Bronchial epithelial cell (primary cell): Measurements from ENCODE around the gene CBFA2T3. TPM values are rescaled to one million over a fixed set of nuclear protein-coding genes. Genes with fewer than 3 reads are reported as not detected.
"Not testable (repeated sequence)": the region's sequence is repeated elsewhere in the genome, so short reads cannot be mapped to it uniquely, and the experiment has no call there.

Experiments
- DNase-seq: peaks from one replicate; pipeline ENCODE4 v3.0.0-alpha.2; 2010; ENCODE audit warnings: low read depth
- FAIRE-seq: peaks from 2 replicates; lab custom pipeline; 2011; peaks lifted over from hg19 to GRCh38; lab: Jason Lieb, UNC
- H3K27me3 ChIP-seq: 2 replicates; pipeline ENCODE4 v1.5.1; 2011; ENCODE audit warnings: low read length; ENCODE audit not compliant: control insufficient read depth, insufficient read depth
- H3K36me3 ChIP-seq: 2 replicates; pipeline ENCODE4 v1.5.1; 2011; ENCODE audit warnings: low read length; ENCODE audit not compliant: control insufficient read depth, insufficient read depth
- H3K4me3 ChIP-seq: 2 replicates; pipeline ENCODE4 v1.5.1; 2011; ENCODE audit warnings: mild to moderate bottlenecking, low read depth, low read length, control low read depth
- total RNA-seq: library from RNA; depleted of rRNA; stranded (reverse); fragments of >200 nt; gene quantifications from 2 replicates; pipeline ENCODE4 v1.2.1, GENCODE V29; 2014
- TF ChIP-seq, protein P1 (sequence below): IDR thresholded peaks from 2 replicates; pipeline ENCODE4 v1.5.1; 2011; ENCODE audit warnings: mild to moderate bottlenecking, moderate library complexity, low read length, control low read depth, inconsistent platforms; ENCODE audit not compliant: insufficient read depth, severe bottlenecking

Gene CBFA2T3
- total RNA-seq, 1 donor from 2014 or later, result 0.26 TPM

- H3K27me3 ChIP-seq, result no peaks in the 10 kb centered on the region
- no peaks in the 10 kb centered on the region for H3K36me3 ChIP-seq
- TF ChIP-seq, protein P1, sequence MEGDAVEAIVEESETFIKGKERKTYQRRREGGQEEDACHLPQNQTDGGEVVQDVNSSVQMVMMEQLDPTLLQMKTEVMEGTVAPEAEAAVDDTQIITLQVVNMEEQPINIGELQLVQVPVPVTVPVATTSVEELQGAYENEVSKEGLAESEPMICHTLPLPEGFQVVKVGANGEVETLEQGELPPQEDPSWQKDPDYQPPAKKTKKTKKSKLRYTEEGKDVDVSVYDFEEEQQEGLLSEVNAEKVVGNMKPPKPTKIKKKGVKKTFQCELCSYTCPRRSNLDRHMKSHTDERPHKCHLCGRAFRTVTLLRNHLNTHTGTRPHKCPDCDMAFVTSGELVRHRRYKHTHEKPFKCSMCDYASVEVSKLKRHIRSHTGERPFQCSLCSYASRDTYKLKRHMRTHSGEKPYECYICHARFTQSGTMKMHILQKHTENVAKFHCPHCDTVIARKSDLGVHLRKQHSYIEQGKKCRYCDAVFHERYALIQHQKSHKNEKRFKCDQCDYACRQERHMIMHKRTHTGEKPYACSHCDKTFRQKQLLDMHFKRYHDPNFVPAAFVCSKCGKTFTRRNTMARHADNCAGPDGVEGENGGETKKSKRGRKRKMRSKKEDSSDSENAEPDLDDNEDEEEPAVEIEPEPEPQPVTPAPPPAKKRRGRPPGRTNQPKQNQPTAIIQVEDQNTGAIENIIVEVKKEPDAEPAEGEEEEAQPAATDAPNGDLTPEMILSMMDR, result no peak
- H3K4me3 ChIP-seq, result no peak overlapping the region
- FAIRE-seq, result peak; percentile 75
- no peak for DNase-seq
These were observed 32.6 kb upstream of the CBFA2T3 start for GRCh38 chr16:89009343-89010209.

- DNase-seq, H3K27me3 ChIP-seq, H3K36me3 ChIP-seq, FAIRE-seq, H3K4me3 ChIP-seq: not testable (repeated sequence)
These were observed 31.8 kb upstream of the CBFA2T3 start for GRCh38 chr16:89008796-89009195.

DNA sequence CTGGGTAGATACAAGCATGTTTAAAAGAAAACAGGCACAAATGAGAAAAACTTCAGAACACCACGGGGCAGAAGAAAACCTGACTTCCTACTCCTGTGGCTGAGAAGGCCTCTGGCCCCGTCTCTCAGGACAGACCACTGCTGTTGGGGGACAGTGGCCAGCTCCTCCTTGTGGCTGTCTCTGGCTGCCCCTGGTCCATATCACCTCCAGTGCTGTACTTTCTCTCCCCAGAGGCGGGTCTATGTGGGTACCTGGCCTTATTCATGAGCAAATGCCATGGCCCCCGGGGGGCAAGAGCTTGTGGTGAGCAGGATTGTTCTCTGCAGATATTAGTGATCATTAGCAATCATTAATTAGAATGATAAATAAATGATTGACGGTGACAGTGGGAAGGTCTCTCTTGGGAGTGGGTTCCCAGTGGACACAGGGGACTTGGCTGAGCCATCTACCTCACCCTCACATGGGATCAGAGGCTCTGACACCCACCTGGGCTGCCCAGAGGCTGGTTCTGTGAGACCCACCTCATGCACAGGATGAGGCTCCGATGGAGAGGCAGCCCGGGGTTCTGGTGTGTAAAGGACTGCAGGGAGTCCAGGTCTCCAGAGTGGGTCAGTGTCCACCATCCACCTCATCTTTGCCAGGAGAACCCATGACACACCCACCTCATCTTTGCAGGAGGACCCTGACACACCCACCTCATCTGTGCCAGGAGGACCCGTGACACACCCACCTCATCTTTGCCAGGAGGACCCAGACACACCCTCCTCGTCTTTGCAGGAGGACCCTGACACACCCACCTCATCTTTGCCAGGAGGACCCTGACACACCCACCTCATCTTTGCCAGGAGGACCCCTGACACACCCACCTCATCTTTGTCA, 30.6 kb upstream of the CBFA2T3 start:
- TF ChIP-seq, protein P1, result no peak
- Histone ChIP-seq H3K27me3 (no peaks in the 10 kb centered on the region), H3K4me3 (no peak overlapping the region), H3K36me3 (no peaks in the 10 kb centered on the region)
- FAIRE-seq (no peak), DNase-seq (no peak)

GRCh38 chr16:89006036-89006752, 29.2 kb upstream of the CBFA2T3 start:
- DNase-seq, result no peak

GRCh38 chr16:89005201-89006035, 28.4 kb upstream of the CBFA2T3 start:
- FAIRE-seq (no peak), DNase-seq (no peak)
- no peaks in the 10 kb centered on the region for H3K36me3 ChIP-seq
- no peak overlapping the region for H3K4me3 ChIP-seq
- TF ChIP-seq, protein P1, result no peak
- no peaks in the 10 kb centered on the region for H3K27me3 ChIP-seq

More at GRCh38 chr16:89006036-89006752, 29.2 kb upstream of the CBFA2T3 start:
- H3K4me3 ChIP-seq, result no peak overlapping the region
- FAIRE-seq, result no peak
- no peaks in the 10 kb centered on the region for H3K27me3 ChIP-seq
- TF ChIP-seq, protein P1, result no peak
- no peaks in the 10 kb centered on the region for H3K36me3 ChIP-seq
